Activated B cell treated with CpG ODN at 0.5 μM for 24 hours (primary cell): ENCODE data around the gene ALOX5AP. TPM values are rescaled to one million over a fixed set of nuclear protein-coding genes. Genes with fewer than 3 reads are reported as not detected.
A peak's percentile ranks its signal among the peaks of the same experiment; 100 is the strongest.

Experiments used
- ATAC-seq: fragments of 200-7000 bp; cut with Tn5 transposase; one replicate; pipeline ENCODE4 v1.10.0; 2021; ENCODE audit warnings: low read depth, mild to moderate bottlenecking, moderate library complexity
- CTCF ChIA-PET: fragments of 350-600 bp; sonication (Branson Sonifier 250); formaldehyde crosslinking; loops from one replicate; lab custom pipeline; 2021; ENCODE audit warnings: antibody characterized with exemption; lab: Charles Lee
- POLR2A ChIA-PET: fragments of 350-600 bp; sonication (Branson Sonifier 250); formaldehyde crosslinking; loops from one replicate; lab custom pipeline; 2021; ENCODE audit warnings: antibody characterized with exemption; lab: Charles Lee
- DNase-seq: peaks from one replicate; pipeline ENCODE4 v3.0.0; 2022
- H3K27ac Mint-ChIP-seq: one replicate; pipeline ENCODE4 v1.8.0; 2020; ENCODE audit warnings: mixed read lengths
- H3K27me3 Mint-ChIP-seq: one replicate; pipeline ENCODE4 v1.8.0; 2021; ENCODE audit warnings: mixed read lengths
- H3K36me3 Mint-ChIP-seq: one replicate; pipeline ENCODE4 v1.8.0; 2021; ENCODE audit warnings: low read depth, mixed read lengths
- H3K4me1 Mint-ChIP-seq: one replicate; pipeline ENCODE4 v1.8.0; 2021; ENCODE audit warnings: mixed read lengths
- H3K4me3 Mint-ChIP-seq: one replicate; pipeline ENCODE4 v1.8.0; 2020; ENCODE audit warnings: mild to moderate bottlenecking, mixed read lengths
- H3K9me3 Mint-ChIP-seq: one replicate; pipeline ENCODE4 v1.8.0; 2020; ENCODE audit warnings: mixed read lengths
- CTCF ChIP-seq: fragments of 200-600 bp; IDR thresholded peaks from one replicate; pipeline ENCODE4 v1.8.0; 2022; ENCODE audit warnings: antibody characterized with exemption, mild to moderate bottlenecking
- intact Hi-C: fragments of 100-400 bp; cut with micrococcal nuclease; formaldehyde crosslinking; loops from one replicate; pipeline ENCODE4 v1.15.1; 2024
- total RNA-seq: library from RNA; stranded (reverse); gene quantifications from 2 replicates; pipeline ENCODE4 v1.2.3, GENCODE V29; 2022

The ALOX5AP gene
- total RNA-seq, 1 donor from 2014 or later = 59.7 TPM

GRCh38 chr13:30738526-30739236 lies 3.3 kb downstream of the ALOX5AP start:
- no peaks in the 10 kb centered on the region for H3K27me3 Mint-ChIP-seq
- intact Hi-C loops = no loop called here
- DNase-seq = no peak
- POLR2A ChIA-PET = interaction anchor here (0.6 to 6.6 kb wide), 3 partner anchors 12 to 122 kb away, joined by 3 to 77 read pairs (median 3); partner anchors contain the start of gene USPL1
- TF ChIP-seq CTCF = no peak
- CTCF ChIA-PET = interaction anchor here (0.8 to 0.9 kb wide), 2 partner anchors 14 to 60 kb away, joined by 3 read pairs; no protein-coding TSS in a partner anchor
- no peaks in the 10 kb centered on the region for H3K9me3 Mint-ChIP-seq
- no peak for ATAC-seq
- peaks cover 14% of the 10 kb centered on the region for H3K36me3 Mint-ChIP-seq
- H3K4me1 Mint-ChIP-seq = peaks cover 88% of the 10 kb centered on the region
- H3K27ac Mint-ChIP-seq = peak overlapping the region; percentile 99
- peak overlapping the region; percentile 56 for H3K4me3 Mint-ChIP-seq

GRCh38 chr13:30739237-30739528 lies 3.8 kb downstream of the ALOX5AP start:
- ChIA-PET POLR2A (interaction anchor here (1.4 to 6.6 kb wide), 3 partner anchors 14 to 122 kb away, joined by 6 to 77 read pairs (median 6); partner anchors contain the start of gene USPL1), CTCF (interaction anchor here (0.8 to 0.9 kb wide), 2 partner anchors 15 to 60 kb away, joined by 3 read pairs; no protein-coding TSS in a partner anchor)
- Mint-ChIP-seq H3K27me3 (no peaks in the 10 kb centered on the region), H3K36me3 (peaks cover 15% of the 10 kb centered on the region), H3K9me3 (no peaks in the 10 kb centered on the region), H3K4me3 (no peak overlapping the region), H3K27ac (no peak overlapping the region), H3K4me1 (peaks cover 91% of the 10 kb centered on the region)
- TF ChIP-seq CTCF = no peak
- ATAC-seq (no peak), DNase-seq (no peak)
- intact Hi-C loops = no loop called here

- Mint-ChIP-seq H3K36me3 (peaks cover 24% of the 10 kb centered on the region), H3K9me3 (no peaks in the 10 kb centered on the region), H3K27ac (peak overlapping the region; percentile 72), H3K4me1 (peaks cover 91% of the 10 kb centered on the region), H3K27me3 (no peaks in the 10 kb centered on the region), H3K4me3 (peak overlapping the region; percentile 74)
- DNase-seq (no peak), ATAC-seq (peak; percentile 26)
- CTCF ChIA-PET = interaction anchor here (0.7 to 1.2 kb wide), 3 partner anchors 61 to 122 kb away, joined by 3 read pairs; partner anchors contain the start of gene USPL1
- POLR2A ChIA-PET = interaction anchor here (0.6 to 6.6 kb wide), 6 partner anchors 13 to 367 kb away, joined by 3 to 77 read pairs (median 5); partner anchors contain the start of gene USPL1
- no peak for TF ChIP-seq CTCF
- intact Hi-C loops = loop anchor here (1.0 to 5.0 kb wide), 7 partner anchors 20 to 422 kb away; partner anchors contain the start of genes HMGB1, HSPH1 and USPL1
Observed at GRCh38 chr13:30739761-30740642, 4.7 kb downstream of the ALOX5AP start.

- Mint-ChIP-seq H3K4me3 (peak overlapping the region; percentile 9), H3K36me3 (peaks cover 46% of the 10 kb centered on the region), H3K9me3 (no peaks in the 10 kb centered on the region), H3K4me1 (peaks cover 77% of the 10 kb centered on the region), H3K27ac (peak overlapping the region; percentile 89), H3K27me3 (no peaks in the 10 kb centered on the region)
- ATAC-seq (no peak), DNase-seq (no peak)
- ChIA-PET CTCF (no interaction called here), POLR2A (interaction anchor here (0.9 to 1.3 kb wide), 4 partner anchors 9 to 279 kb away, joined by 3 to 4 read pairs (median 3); partner anchors contain the start of gene USPL1)
- intact Hi-C loops = loop anchor here (5.0 kb wide), 3 partner anchors 34 to 419 kb away; partner anchors contain the start of gene HSPH1
- no peak for TF ChIP-seq CTCF
Observed at GRCh38 chr13:30742901-30743300, 7.6 kb downstream of the ALOX5AP start.
